NCI-H1105 treated with DMSO at 0.1 percent for 48 hours (cell line): Measurements from ENCODE around the gene MAP10.
"Not testable (repeated sequence)": the region's sequence is repeated elsewhere in the genome, so short reads cannot be mapped to it uniquely, and the experiment has no call there.

Experiments
- DNase-seq: peaks from one replicate; lab custom pipeline; 2025; lab: John Stamatoyannopoulos, UW

The MAP10 gene

GRCh38 chr1:232805269-232806185 lies at the start of gene MAP10:
Gene MAP10, plus strand, starts transcription at chr1:232805416. Its CDS starts 34 bp downstream, at chr1:232805450.
- DNase-seq, result no peak

- no peak for DNase-seq
Observed at GRCh38 chr1:232764458-232765251, 40.6 kb upstream of the MAP10 start.

- DNase-seq, result no peak
Observed at GRCh38 chr1:232765542-232765941, 39.7 kb upstream of the MAP10 start.

GRCh38 chr1:232766241-232766890 lies 38.9 kb upstream of the MAP10 start:
- DNase-seq, result no peak

GRCh38 chr1:232766904-232767303 lies 38.3 kb upstream of the MAP10 start:
- no peak for DNase-seq

GRCh38 chr1:232767305-232768074 lies 37.7 kb upstream of the MAP10 start:
- no peak for DNase-seq

GRCh38 chr1:232768793-232769192 lies 36.4 kb upstream of the MAP10 start:
- DNase-seq, result no peak

GRCh38 chr1:232769733-232770132 lies 35.5 kb upstream of the MAP10 start:
- no peak for DNase-seq

GRCh38 chr1:232773752-232774151 lies 31.5 kb upstream of the MAP10 start:
- no peak for DNase-seq

GRCh38 chr1:232776526-232777106 lies 28.6 kb upstream of the MAP10 start:
- DNase-seq, result no peak

- DNase-seq, result no peak
Observed at GRCh38 chr1:232780354-232780753, 24.9 kb upstream of the MAP10 start.

GRCh38 chr1:232784794-232785193 lies 20.4 kb upstream of the MAP10 start:
- no peak for DNase-seq

- DNase-seq, result not testable (repeated sequence)
Observed at GRCh38 chr1:232785630-232786029, 19.6 kb upstream of the MAP10 start.

- DNase-seq, result no peak
Observed at GRCh38 chr1:232786845-232787455, 18.3 kb upstream of the MAP10 start.

GRCh38 chr1:232788235-232788872 lies 16.9 kb upstream of the MAP10 start:
- DNase-seq, result no peak

GRCh38 chr1:232789651-232790050 lies 15.6 kb upstream of the MAP10 start:
- no peak for DNase-seq

GRCh38 chr1:232792949-232793348 lies 12.3 kb upstream of the MAP10 start:
- DNase-seq, result no peak

GRCh38 chr1:232793944-232794343 lies 11.3 kb upstream of the MAP10 start:
- no peak for DNase-seq

GRCh38 chr1:232795497-232796053 lies 9.6 kb upstream of the MAP10 start:
- no peak for DNase-seq
